HEK293T (cell line): ENCODE results near the gene ZNF219.

Experiments used
- CTCF ChIA-PET: fragments of 350-600 bp; formaldehyde crosslinking; extraction: SDS; loops from one replicate; lab custom pipeline; 2021; ENCODE audit warnings: antibody characterized with exemption, inconsistent platforms; lab: Yijun Ruan, JAX
- POLR2A ChIA-PET: fragments of 350-600 bp; formaldehyde crosslinking; extraction: SDS; loops from one replicate; lab custom pipeline; 2020; ENCODE audit warnings: antibody characterized with exemption, inconsistent platforms; lab: Yijun Ruan, JAX
- DNase-seq: peaks from one replicate; pipeline ENCODE4 v3.0.0; 2012; ENCODE audit warnings: mixed read lengths; ENCODE audit errors: extremely low spot score
- ARNT ChIP-seq: fragments of 450-650 bp; IDR thresholded peaks from 2 replicates; pipeline ENCODE4 v1.6.1; 2017; ENCODE audit warnings: mild to moderate bottlenecking
- BHLHE40 ChIP-seq: fragments of 450-650 bp; IDR thresholded peaks from 2 replicates; pipeline ENCODE4 v1.6.1; 2016; ENCODE audit warnings: mild to moderate bottlenecking, moderate library complexity, borderline replicate concordance
- CTBP1 ChIP-seq: fragments of 450-650 bp; IDR thresholded peaks from 2 replicates; pipeline ENCODE4 v1.6.1; 2016; ENCODE audit warnings: borderline replicate concordance
- ELF4 ChIP-seq: fragments of 450-650 bp; IDR thresholded peaks from 2 replicates; pipeline ENCODE4 v1.6.1; 2017; ENCODE audit warnings: antibody characterized with exemption
- FOXA1 ChIP-seq: fragments of 450-650 bp; IDR thresholded peaks from 2 replicates; pipeline ENCODE4 v1.6.1; 2016; ENCODE audit warnings: mild to moderate bottlenecking
- FOXK2 ChIP-seq: fragments of 450-650 bp; IDR thresholded peaks from 2 replicates; pipeline ENCODE4 v1.6.1; 2016; ENCODE audit warnings: mild to moderate bottlenecking
- FOXM1 ChIP-seq: fragments of 450-650 bp; IDR thresholded peaks from 2 replicates; pipeline ENCODE4 v1.6.1; 2017; ENCODE audit warnings: mild to moderate bottlenecking, borderline replicate concordance
- HDGF ChIP-seq: fragments of 450-650 bp; IDR thresholded peaks from 2 replicates; pipeline ENCODE4 v1.6.1; 2017; ENCODE audit warnings: antibody characterized with exemption, borderline replicate concordance
- L3MBTL2 ChIP-seq: fragments of 450-650 bp; conservative IDR thresholded peaks from 2 replicates; pipeline ENCODE4 v1.6.1; 2016; ENCODE audit warnings: mild to moderate bottlenecking
- LEF1 ChIP-seq: fragments of 450-650 bp; IDR thresholded peaks from 2 replicates; pipeline ENCODE4 v1.6.1; 2017; ENCODE audit warnings: mild to moderate bottlenecking, borderline replicate concordance
- NFRKB ChIP-seq: fragments of 450-650 bp; IDR thresholded peaks from 2 replicates; pipeline ENCODE4 v1.6.1; 2016; ENCODE audit warnings: mild to moderate bottlenecking, moderate library complexity
- SP1 ChIP-seq: fragments of 450-650 bp; IDR thresholded peaks from 2 replicates; pipeline ENCODE4 v1.6.1; 2017
- SUZ12 ChIP-seq: fragments of 450-650 bp; IDR thresholded peaks from 2 replicates; pipeline ENCODE4 v1.6.1; 2016; ENCODE audit warnings: mild to moderate bottlenecking
- TARDBP ChIP-seq: fragments of 450-650 bp; IDR thresholded peaks from 2 replicates; pipeline ENCODE4 v1.6.1; 2016
- ZNF384 ChIP-seq: fragments of 450-650 bp; IDR thresholded peaks from 2 replicates; pipeline ENCODE4 v1.6.1; 2016
- TF ChIP-seq, protein P1 (sequence below): fragments of 450-650 bp; IDR thresholded peaks from 2 replicates; pipeline ENCODE4 v1.6.1; 2016

Gene ZNF219

DNA sequence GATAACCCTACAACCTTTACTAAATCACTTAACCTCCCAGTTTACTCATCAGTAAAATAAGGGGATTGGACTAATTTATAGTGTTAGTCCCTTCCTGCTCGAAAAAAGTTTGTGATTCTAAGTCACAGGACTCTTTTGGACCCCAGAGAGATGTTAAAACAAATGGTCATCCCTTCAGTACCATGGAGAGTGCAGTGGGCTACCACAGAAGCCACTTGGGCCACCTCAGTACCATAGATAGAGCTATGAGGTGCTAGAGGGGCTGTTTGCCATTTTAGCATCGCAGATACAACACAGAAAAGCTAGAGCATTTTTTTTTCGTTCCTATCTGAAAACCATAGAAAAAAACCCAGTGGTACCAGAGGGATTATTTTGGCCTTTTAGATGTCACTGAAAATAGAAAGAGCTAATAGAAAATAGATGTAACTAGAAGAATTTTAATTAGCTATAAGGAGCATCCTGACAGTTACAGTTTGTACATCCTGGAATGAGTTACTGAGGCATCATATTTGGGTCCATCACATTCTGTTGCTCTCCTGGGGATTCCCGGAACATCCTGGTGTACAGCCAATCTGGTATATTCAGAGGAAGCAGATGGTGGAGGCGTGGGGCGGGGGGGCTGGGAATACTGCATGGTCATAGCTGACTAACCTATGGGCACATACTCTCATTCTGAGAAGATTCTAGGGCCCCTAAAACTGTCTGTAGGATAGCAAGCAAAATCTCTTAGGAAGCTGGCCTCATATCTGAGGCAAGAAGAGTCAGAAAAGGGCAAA lies 2.8 kb downstream of the ZNF219 start:
- DNase-seq = no peak
- TF ChIP-seq BHLHE40 = no peak
- no peak for TF ChIP-seq FOXM1
- TF ChIP-seq, protein P1, sequence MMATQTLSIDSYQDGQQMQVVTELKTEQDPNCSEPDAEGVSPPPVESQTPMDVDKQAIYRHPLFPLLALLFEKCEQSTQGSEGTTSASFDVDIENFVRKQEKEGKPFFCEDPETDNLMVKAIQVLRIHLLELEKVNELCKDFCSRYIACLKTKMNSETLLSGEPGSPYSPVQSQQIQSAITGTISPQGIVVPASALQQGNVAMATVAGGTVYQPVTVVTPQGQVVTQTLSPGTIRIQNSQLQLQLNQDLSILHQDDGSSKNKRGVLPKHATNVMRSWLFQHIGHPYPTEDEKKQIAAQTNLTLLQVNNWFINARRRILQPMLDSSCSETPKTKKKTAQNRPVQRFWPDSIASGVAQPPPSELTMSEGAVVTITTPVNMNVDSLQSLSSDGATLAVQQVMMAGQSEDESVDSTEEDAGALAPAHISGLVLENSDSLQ = no peak
- no peak for TF ChIP-seq SUZ12
- no peak for TF ChIP-seq ARNT
- TF ChIP-seq L3MBTL2 = no peak
- no peak for TF ChIP-seq CTBP1
- TF ChIP-seq LEF1 = no peak
- no peak for TF ChIP-seq HDGF
- TF ChIP-seq ZNF384 = no peak
- no peak for TF ChIP-seq FOXK2
- no peak for TF ChIP-seq SP1
- POLR2A ChIA-PET = interaction anchor here (0.8 to 3.7 kb wide), 3 partner anchors 8 to 28 kb away, joined by 3 to 33 read pairs (median 32); partner anchors contain the start of gene ARHGEF40
- CTCF ChIA-PET = interaction anchor here (0.7 to 6.8 kb wide), 8 partner anchors 9 to 108 kb away, joined by 3 to 68 read pairs (median 5); partner anchors contain the start of gene ARHGEF40

DNA sequence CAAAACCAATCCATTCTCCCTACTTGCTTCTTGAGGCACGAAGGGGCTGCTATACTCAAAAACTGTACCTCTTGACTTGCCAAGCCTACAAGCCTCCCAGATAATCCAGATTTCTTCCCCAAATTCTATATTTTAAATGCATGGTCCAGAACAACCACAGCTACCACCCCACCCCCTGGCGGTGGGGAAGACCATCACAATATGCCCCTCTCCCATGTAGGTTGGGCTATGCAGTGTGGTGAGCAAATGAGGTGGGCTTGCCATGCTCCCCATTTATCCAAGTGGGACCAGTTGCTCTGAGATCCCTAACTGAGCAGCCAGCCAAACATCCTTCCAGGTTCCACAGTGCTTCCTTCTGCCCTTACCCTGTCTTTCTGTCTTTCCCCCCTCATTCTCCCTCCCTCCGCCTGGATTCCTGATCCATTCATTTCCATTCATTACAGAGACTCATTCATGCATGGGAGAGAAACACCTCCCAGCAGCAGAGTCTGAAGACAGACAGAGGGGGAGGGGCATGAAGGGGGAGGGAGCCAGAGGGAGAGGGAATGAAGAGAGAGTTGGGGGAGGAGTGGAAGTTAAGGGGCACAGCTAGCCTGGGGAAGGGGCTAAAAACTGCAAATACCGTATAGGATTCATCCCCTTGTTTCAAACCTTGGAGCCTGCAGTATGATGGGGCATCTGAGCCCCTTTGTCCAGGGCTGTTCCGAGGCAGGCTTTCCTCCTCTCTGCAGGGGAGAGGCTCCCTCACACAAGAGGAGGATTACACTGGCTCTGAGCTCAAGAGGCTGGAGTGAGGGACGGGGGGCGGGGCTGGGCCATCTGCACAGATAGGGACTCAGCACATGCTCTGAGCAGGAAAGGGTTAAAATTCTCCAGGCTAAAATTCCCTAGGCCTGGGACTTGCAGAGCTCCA lies 4.4 kb downstream of the ZNF219 start:
- ChIA-PET POLR2A (interaction anchor here (0.7 to 3.3 kb wide), 7 partner anchors 10 to 79 kb away, joined by 3 to 32 read pairs (median 5); partner anchors contain the start of gene ARHGEF40), CTCF (interaction anchor here (0.8 to 6.8 kb wide), 12 partner anchors 7 to 123 kb away, joined by 3 to 68 read pairs (median 5); partner anchors contain the start of gene TMEM253)
- TF ChIP-seq ZNF384 (no peak), SP1 (no peak), HDGF (no peak), TARDBP (no peak), BHLHE40 (no peak), FOXM1 (no peak), FOXK2 (no peak)
- TF ChIP-seq, protein P1 = no peak

DNA sequence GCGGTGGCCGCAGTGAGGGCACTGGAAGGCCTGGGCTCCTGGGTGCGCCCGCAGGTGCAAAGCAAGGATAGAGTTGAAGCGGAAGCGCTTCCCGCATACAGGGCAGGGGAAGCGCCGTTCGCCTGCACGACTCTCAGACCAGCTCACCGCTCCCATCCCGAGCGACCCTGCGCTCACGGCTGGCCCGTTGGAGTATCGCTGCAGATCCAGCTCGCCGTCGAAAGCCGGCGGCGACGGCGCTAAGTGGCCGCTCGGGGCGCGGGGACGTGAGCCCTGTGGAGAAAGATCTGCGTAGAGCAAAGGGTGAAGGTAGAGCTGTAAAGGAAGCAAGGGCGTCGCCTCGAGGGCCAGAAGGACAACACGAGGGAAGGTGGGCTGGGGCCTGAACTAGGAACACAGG lies 5.4 kb downstream of the ZNF219 start:
- ChIA-PET POLR2A (interaction anchor here (0.6 to 3.2 kb wide), 6 partner anchors 8 to 78 kb away, joined by 3 to 27 read pairs (median 8); partner anchors contain the start of genes ARHGEF40 and TMEM253), CTCF (interaction anchor here (0.6 to 6.8 kb wide), 15 partner anchors 8 to 122 kb away, joined by 3 to 68 read pairs (median 6); partner anchors contain the start of gene TMEM253)
- TF ChIP-seq FOXK2 (no peak), LEF1 (no peak), SUZ12 (no peak), NFRKB (no peak), SP1 (no peak), ARNT (no peak), HDGF (no peak), L3MBTL2 (no peak), CTBP1 (no peak), FOXM1 (no peak), BHLHE40 (no peak), TARDBP (no peak), ZNF384 (no peak), ELF4 (no peak), FOXA1 (no peak)
- TF ChIP-seq, protein P1 = no peak
- no peak for DNase-seq

More for the DNA sequence above, 4.4 kb downstream of the ZNF219 start:
- no peak for DNase-seq

DNA sequence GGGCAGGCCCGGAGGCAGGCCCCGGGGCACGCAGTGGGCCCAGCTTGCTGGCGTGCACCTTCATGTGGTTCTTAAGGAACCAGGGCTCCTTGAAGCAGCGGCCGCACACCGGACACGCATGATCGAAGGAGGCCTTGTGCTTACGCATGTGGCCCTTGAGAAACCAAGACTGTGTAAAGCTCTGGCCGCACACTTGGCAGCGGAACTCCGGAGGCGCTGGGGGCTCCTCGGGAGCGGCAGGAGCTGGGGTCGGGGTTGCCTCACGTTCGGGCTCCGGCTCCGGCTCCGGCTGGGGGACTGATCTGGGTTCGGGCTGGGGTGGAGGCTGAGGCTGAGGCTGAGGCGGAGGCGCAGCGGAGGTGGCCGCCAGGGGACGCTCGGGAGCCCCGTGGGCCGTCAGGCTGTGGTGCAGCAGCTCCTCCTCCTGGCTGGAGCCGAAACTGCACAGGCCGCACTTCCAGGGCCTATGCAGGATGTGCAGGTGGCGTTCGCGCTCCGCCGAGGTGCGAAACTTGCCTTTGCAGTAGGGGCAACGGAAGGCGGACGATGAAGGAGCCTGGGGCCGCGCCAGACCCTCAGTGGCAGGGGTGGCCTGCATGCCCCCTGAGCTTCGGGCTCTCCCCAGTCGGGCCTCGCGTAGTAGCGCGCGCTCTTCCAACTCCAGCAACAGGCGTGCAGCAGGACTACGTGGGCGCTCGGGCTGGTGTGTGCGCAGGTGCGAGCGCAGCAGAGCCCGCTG lies 6.0 kb downstream of the ZNF219 start:
- TF ChIP-seq, protein P1 = no peak
- TF ChIP-seq L3MBTL2 (peak; percentile 46), SP1 (no peak), FOXK2 (no peak), SUZ12 (no peak), FOXM1 (no peak), ELF4 (no peak), ZNF384 (no peak), ARNT (0 out of 2 replicates have a peak, but pooled peaks have one; percentile 41)
- ChIA-PET CTCF (interaction anchor here (0.6 to 6.8 kb wide), 15 partner anchors 9 to 109 kb away, joined by 3 to 68 read pairs (median 6); partner anchors contain the start of genes RNASE8 and TMEM253), POLR2A (interaction anchor here (0.6 to 3.2 kb wide), 7 partner anchors 9 to 288 kb away, joined by 3 to 27 read pairs (median 7); partner anchors contain the start of genes ARHGEF40 and TMEM253)
- peak; percentile 88 for DNase-seq
